SK-N-SH treated with all-trans-retinoic acid at 6 μM for 48 hours (cell line): ENCODE data around the gene FANCG.

ENCODE experiments used
- ATAC-seq: fragments of 200-7000 bp; cut with Tn5 transposase; 3 replicates; pipeline ENCODE4 v1.9.1; 2020; ENCODE audit warnings: mild to moderate bottlenecking, moderate library complexity
- ARNTL ChIP-seq: fragments of 450-650 bp; formaldehyde crosslinking; IDR thresholded peaks from 2 replicates; pipeline ENCODE4 v1.5.0; 2020; ENCODE audit warnings: low read depth, mild to moderate bottlenecking, moderate library complexity, borderline replicate concordance
- BACH2 ChIP-seq: fragments of 250-450 bp; sonication (Bioruptor Pico); IDR thresholded peaks from 2 replicates; pipeline ENCODE4 v1.9.0; 2021; ENCODE audit warnings: mild to moderate bottlenecking, borderline replicate concordance
- CREB5 ChIP-seq: fragments of 250-450 bp; sonication (Bioruptor Pico); IDR thresholded peaks from 2 replicates; pipeline ENCODE4 v1.5.1; 2020; ENCODE audit warnings: low read depth, mild to moderate bottlenecking, moderate library complexity
- CSRNP3 ChIP-seq: fragments of 250-450 bp; sonication (Bioruptor Pico); IDR thresholded peaks from 2 replicates; pipeline ENCODE4 v1.5.1; 2021; ENCODE audit warnings: mild to moderate bottlenecking, moderate library complexity
- GLIS3 ChIP-seq: fragments of 250-450 bp; sonication (Bioruptor Pico); IDR thresholded peaks from 2 replicates; pipeline ENCODE4 v1.5.0; 2020; ENCODE audit warnings: mild to moderate bottlenecking, moderate library complexity
- ISL1 ChIP-seq: fragments of 250-450 bp; sonication (Bioruptor Pico); IDR thresholded peaks from 2 replicates; pipeline ENCODE4 v2.1.2; 2022; ENCODE audit warnings: mild to moderate bottlenecking, moderate library complexity
- OSR1 ChIP-seq: fragments of 250-450 bp; sonication (Bioruptor Pico); IDR thresholded peaks from 2 replicates; pipeline ENCODE4 v1.8.0; 2022; ENCODE audit warnings: moderate library complexity, mild to moderate bottlenecking, inconsistent platforms
- PATZ1 ChIP-seq: fragments of 250-450 bp; sonication (Bioruptor Pico); IDR thresholded peaks from 2 replicates; pipeline ENCODE4 v1.8.0; 2020; ENCODE audit warnings: mild to moderate bottlenecking, moderate library complexity, borderline replicate concordance
- POU6F1 ChIP-seq: fragments of 250-450 bp; sonication (Bioruptor Pico); IDR thresholded peaks from 2 replicates; pipeline ENCODE4 v1.8.0; 2021; ENCODE audit warnings: low read depth, mild to moderate bottlenecking, moderate library complexity, borderline replicate concordance
- TSHZ2 ChIP-seq: fragments of 250-450 bp; sonication (Bioruptor Pico); IDR thresholded peaks from 2 replicates; pipeline ENCODE4 v1.5.0; 2020; ENCODE audit warnings: mild to moderate bottlenecking, moderate library complexity
- ZC3H10 ChIP-seq: fragments of 250-450 bp; sonication (Bioruptor Pico); IDR thresholded peaks from 2 replicates; pipeline ENCODE4 v1.5.1; 2021; ENCODE audit warnings: mild to moderate bottlenecking, moderate library complexity
- ZFP3 ChIP-seq: fragments of 250-450 bp; sonication (Bioruptor Pico); IDR thresholded peaks from 2 replicates; pipeline ENCODE4 v1.5.0; 2020; ENCODE audit warnings: mild to moderate bottlenecking, moderate library complexity
- ZNF565 ChIP-seq: fragments of 450-650 bp; formaldehyde crosslinking; conservative IDR thresholded peaks from 2 replicates; pipeline ENCODE4 v1.5.0; 2020; ENCODE audit warnings: low read depth, mild to moderate bottlenecking, moderate library complexity
- ZNF70 ChIP-seq: fragments of 450-650 bp; formaldehyde crosslinking; IDR thresholded peaks from 2 replicates; pipeline ENCODE4 v1.5.0; 2020; ENCODE audit warnings: mild to moderate bottlenecking, moderate library complexity
- ZNF8 ChIP-seq: fragments of 450-650 bp; formaldehyde crosslinking; IDR thresholded peaks from 2 replicates; pipeline ENCODE4 v1.5.0; 2020; ENCODE audit warnings: mild to moderate bottlenecking, moderate library complexity

Gene FANCG

GRCh38 chr9:35073279-35073612 is 6.5 kb downstream of the FANCG start:
- no peak for ATAC-seq
- TF ChIP-seq ARNTL (CRISPR knock-in tag) (no peak), OSR1 (CRISPR knock-in tag) (no peak), TSHZ2 (CRISPR knock-in tag) (no peak), CREB5 (CRISPR knock-in tag) (no peak), ISL1 (CRISPR knock-in tag) (no peak), BACH2 (CRISPR knock-in tag) (no peak), GLIS3 (CRISPR knock-in tag) (no peak)
- TF ChIP-seq, all 23 proteins: peak for 0

GRCh38 chr9:35072461-35073278 is 7.1 kb downstream of the FANCG start, which contains the start of gene VCP:
Gene VCP (minus strand): TSS chr9:35072625. CDS start chr9:35072353, 272 bp downstream.
- TF ChIP-seq CSRNP3 (CRISPR knock-in tag) = no peak
- no peak for TF ChIP-seq ZNF8 (CRISPR knock-in tag)
- no peak for TF ChIP-seq ZNF565 (CRISPR knock-in tag)
- TF ChIP-seq, all 23 proteins: peak for 0
- peak; percentile 93 for ATAC-seq

GRCh38 chr9:35071814-35072460 is 7.8 kb downstream of the FANCG start:
- TF ChIP-seq PATZ1 (CRISPR knock-in tag) = 0 out of 2 replicates have a peak, but pooled peaks have one; percentile 17
- no peak for TF ChIP-seq ZNF565 (CRISPR knock-in tag)
- TF ChIP-seq ZFP3 (CRISPR knock-in tag) = peak; percentile 62; the same call in 1 of the 2 replicates
- TF ChIP-seq, all 23 proteins: peak for 2
- peak; percentile 81 for ATAC-seq

- no peak for ATAC-seq
- TF ChIP-seq POU6F1 = no peak
- TF ChIP-seq TSHZ2 (CRISPR knock-in tag) = no peak
- no peak for TF ChIP-seq CSRNP3 (CRISPR knock-in tag)
- TF ChIP-seq CREB5 (CRISPR knock-in tag) = no peak
- TF ChIP-seq ZC3H10 (CRISPR knock-in tag) = no peak
- TF ChIP-seq ZNF70 (CRISPR knock-in tag) = no peak
- TF ChIP-seq BACH2 (CRISPR knock-in tag) = no peak
These were observed 8.6 kb downstream of the FANCG start for GRCh38 chr9:35070823-35071813.
